Activated T-cell treated with anti-CD3 and anti-CD28 coated beads, Interleukin-2, amount 50 U/mL, for 72 hours (primary cell): ENCODE data around the gene SPATA24. TPM values are rescaled to one million over a fixed set of nuclear protein-coding genes. Genes with fewer than 3 reads are reported as not detected.

ENCODE experiments used
- ATAC-seq, 2 donors: fragments of 150-1000 bp; cut with Tn5 transposase; replicated peaks in 1 of 2; 2 replicates each; pipeline ENCODE4 v1.10.0; 2021; ENCODE audit warnings: moderate library complexity in 2 of 2, mild to moderate bottlenecking in 1 of 2
- DNase-seq, 2 donors: peaks; one replicate each; pipeline ENCODE4 v3.0.0; 2021 to 2022; ENCODE audit warnings: mixed read lengths in 1 of 2
- H3K27ac Mint-ChIP-seq: one replicate; pipeline ENCODE4 v1.8.0; 2022; ENCODE audit warnings: mild to moderate bottlenecking, moderate library complexity, mixed read lengths
- H3K27me3 Mint-ChIP-seq: one replicate; pipeline ENCODE4 v1.8.0; 2022; ENCODE audit warnings: low read depth, mixed read lengths
- H3K36me3 Mint-ChIP-seq, 2 donors: one replicate each; pipeline ENCODE4 v1.8.0; 2022; ENCODE audit warnings: mixed read lengths in 2 of 2, mild to moderate bottlenecking in 1 of 2; ENCODE audit not compliant: insufficient read depth in 2 of 2
- H3K4me1 Mint-ChIP-seq: one replicate; pipeline ENCODE4 v1.8.0; 2022; ENCODE audit warnings: low read depth, mixed read lengths
- H3K4me3 Mint-ChIP-seq, 2 donors: one replicate each; pipeline ENCODE4 v1.8.0; 2022; ENCODE audit warnings: mild to moderate bottlenecking in 2 of 2, mixed read lengths in 2 of 2, moderate library complexity in 2 of 2
- H3K9me3 Mint-ChIP-seq, 2 donors: one replicate each; pipeline ENCODE4 v1.8.0; 2022; ENCODE audit warnings: mixed read lengths in 2 of 2
- total RNA-seq, 2 donors: library from RNA; stranded (reverse); gene quantifications; one replicate each; pipeline ENCODE4 v1.2.3, GENCODE V29; 2022

The SPATA24 gene
- total RNA-seq, 2 donors from 2014 or later: 3.3 to 3.5 TPM

DNA sequence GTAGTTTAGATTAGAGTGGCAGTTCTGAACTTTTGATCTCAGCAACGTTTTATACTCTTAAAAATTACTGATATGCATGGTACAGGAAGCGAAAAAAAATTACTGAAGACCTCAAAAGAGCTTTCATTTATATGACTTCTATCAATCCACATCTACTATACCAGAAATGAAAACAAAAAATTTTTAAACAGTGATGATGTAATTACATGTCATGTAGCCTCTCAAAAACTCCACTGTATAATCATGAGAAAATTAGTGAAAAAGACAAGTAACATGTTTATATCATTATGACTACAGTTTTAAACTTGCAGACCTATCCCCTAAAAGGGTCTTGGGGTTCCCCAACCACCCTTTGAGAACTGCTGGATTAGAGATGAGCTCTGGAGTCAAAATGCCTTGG is 26.1 kb upstream of the SPATA24 start:
- peaks cover 8 to 19% of the 10 kb centered on the region in 2 donors for H3K36me3 Mint-ChIP-seq
- peak; percentile 71 to 83 for ATAC-seq

DNA sequence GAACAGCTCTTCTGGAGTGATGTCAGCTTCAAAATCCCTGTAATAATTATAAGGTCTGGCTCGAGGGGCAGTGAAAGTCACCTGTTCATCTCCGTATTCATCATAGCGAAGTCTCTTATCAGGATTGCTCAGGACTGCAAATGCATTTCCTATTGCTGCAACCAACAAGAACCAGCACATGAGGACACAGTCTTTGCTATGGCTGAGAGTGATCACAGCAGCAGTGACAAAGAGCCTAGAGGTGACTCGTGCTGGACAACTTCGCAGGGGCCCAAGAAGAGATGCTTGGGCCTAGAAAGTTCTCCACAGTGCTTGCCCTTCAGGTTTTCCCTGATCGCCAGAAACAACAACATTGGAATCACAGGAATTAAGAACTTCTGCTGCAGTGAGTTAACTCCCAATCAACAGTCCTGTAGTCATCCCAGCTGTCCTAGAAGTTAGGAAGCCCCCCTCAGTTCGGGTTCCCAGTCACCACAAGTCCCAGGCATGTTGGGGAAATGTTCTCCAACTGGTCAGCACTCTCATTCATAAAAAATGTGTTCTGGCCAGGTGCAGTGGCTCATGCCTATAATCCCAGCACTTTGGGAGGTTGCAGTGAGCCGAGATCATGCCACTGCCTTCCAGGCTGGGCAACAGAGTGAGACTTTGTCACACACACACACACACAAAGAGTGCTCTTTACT is 22.5 kb upstream of the SPATA24 start:
- DNase-seq: no peak
- Mint-ChIP-seq H3K27me3 (no peaks in the 10 kb centered on the region), H3K36me3 (peaks cover 11 to 27% of the 10 kb centered on the region in 2 donors), H3K4me3 (no peak overlapping the region), H3K4me1 (peaks cover 26% of the 10 kb centered on the region), H3K9me3 (no peaks in the 10 kb centered on the region), H3K27ac (no peak overlapping the region)
- ATAC-seq: no peak

More for the DNA sequence above, 26.1 kb upstream of the SPATA24 start:
- H3K4me3 Mint-ChIP-seq: peak overlapping the region in 1 of 2 donors; percentile 50
- DNase-seq: no peak
- no peaks in the 10 kb centered on the region for H3K9me3 Mint-ChIP-seq
- no peaks in the 10 kb centered on the region for H3K27me3 Mint-ChIP-seq
- H3K4me1 Mint-ChIP-seq: peaks cover 26% of the 10 kb centered on the region
- H3K27ac Mint-ChIP-seq: peak overlapping the region; percentile 87

DNA sequence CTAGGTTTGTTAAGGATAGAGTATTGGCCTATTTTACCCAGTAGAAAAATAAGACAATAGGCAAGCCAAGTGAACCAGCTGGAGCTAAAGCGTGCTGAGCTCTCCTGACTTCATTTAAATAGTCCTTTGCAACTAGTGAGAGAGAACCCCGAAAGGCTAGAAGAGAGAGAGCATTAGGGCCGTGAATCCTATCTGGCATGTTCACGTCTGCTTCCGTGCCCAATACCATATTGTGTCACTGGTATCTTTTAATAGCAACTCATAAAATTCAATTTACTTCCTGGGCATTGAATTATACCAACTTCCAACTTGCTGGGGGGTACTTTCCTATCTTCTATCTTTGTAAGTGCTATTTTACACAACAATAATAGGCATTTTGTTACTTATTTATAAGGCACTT is 21.6 kb upstream of the SPATA24 start:
- H3K4me1 Mint-ChIP-seq: peaks cover 18% of the 10 kb centered on the region

DNA sequence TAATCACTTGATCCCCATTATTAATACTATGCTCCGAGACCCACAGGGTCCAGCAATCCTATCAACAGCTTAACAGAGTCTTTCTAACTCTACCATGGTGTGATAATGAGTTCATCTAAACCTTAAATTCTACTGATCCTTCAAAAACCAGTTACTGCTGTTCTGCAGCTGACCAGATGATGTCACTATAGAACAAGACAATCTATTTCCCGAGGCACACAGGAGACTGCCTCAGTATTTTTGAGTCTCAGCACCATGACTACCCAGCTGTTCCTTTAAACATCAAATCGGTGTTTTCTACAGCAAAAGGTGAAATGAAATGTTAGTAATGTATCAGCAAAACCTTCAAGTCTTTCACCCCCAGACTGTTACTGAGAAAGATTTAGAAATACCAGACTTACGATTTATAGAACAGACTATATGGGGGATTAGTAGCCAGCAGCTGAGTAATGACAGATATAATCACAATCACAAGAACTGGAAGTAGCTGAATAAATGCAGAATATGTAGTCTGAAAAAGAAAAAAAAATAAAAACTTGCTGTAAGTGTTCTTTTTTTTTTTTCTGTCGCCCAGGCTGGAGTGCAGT is 18.5 kb upstream of the SPATA24 start:
- Mint-ChIP-seq H3K36me3 (peaks cover 15 to 37% of the 10 kb centered on the region in 2 donors), H3K27me3 (no peaks in the 10 kb centered on the region), H3K9me3 (no peaks in the 10 kb centered on the region), H3K27ac (peak overlapping the region; percentile 66), H3K4me3 (no peak overlapping the region), H3K4me1 (peaks cover 25% of the 10 kb centered on the region)
- ATAC-seq (peak; percentile 84 to 93), DNase-seq (peak; percentile 50 to 63)

More for the DNA sequence above, 21.6 kb upstream of the SPATA24 start:
- no peak for ATAC-seq
- H3K27ac Mint-ChIP-seq: no peak overlapping the region
- H3K27me3 Mint-ChIP-seq: no peaks in the 10 kb centered on the region
- peaks cover 11 to 32% of the 10 kb centered on the region in 2 donors for H3K36me3 Mint-ChIP-seq
- H3K9me3 Mint-ChIP-seq: no peaks in the 10 kb centered on the region
- no peak overlapping the region for H3K4me3 Mint-ChIP-seq
- no peak for DNase-seq

DNA sequence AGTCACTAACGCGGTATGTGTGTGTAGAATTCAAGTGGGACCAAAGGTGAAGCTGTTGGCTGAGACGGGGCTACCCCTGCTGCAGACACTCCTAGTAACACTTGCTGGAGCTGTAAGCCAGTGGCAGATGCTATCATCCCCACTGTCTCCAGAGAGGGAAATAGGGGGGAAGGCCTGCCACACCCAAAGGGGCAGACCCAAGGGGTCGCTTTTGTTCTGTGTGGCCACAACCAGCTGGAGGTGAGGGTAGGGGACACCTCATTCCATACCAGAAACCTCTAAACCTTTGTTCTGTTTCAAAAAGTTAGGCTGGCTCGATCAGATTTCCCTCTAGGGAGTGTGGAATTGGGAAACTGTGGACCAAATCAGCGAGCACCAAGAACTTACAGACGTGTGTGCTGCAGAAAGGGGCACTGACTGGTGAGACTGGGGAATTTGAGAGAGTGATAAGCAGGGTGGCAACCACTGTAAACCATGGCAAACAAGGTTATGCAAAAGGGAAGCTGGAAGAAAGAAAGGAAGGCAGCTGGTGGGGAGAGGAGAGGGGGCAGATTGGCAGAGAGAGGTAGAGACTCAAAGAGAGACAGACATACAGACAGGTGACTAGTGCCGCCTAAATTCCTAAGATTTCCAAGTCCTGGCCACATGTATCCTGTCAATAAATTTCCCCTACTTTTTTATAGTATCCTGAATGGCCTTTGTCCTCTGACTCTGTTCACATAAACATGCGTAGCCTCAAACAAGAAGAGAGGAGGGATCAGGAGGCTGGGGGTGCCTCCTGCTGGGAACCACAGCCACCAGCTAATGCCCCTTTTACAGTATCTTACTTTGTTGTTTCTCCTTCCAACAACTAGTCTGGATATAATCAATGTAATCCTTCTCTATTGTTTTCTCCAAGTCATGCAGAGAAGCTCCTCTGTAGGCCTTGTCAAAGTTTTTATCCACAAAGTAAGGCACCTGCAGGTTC is 15.6 kb upstream of the SPATA24 start:
- no peak for ATAC-seq
- Mint-ChIP-seq H3K36me3 (peaks cover 15 to 36% of the 10 kb centered on the region in 2 donors), H3K4me1 (peaks cover 54% of the 10 kb centered on the region), H3K27ac (no peak overlapping the region), H3K9me3 (no peaks in the 10 kb centered on the region), H3K4me3 (no peak overlapping the region), H3K27me3 (no peaks in the 10 kb centered on the region)
- DNase-seq: no peak

DNA sequence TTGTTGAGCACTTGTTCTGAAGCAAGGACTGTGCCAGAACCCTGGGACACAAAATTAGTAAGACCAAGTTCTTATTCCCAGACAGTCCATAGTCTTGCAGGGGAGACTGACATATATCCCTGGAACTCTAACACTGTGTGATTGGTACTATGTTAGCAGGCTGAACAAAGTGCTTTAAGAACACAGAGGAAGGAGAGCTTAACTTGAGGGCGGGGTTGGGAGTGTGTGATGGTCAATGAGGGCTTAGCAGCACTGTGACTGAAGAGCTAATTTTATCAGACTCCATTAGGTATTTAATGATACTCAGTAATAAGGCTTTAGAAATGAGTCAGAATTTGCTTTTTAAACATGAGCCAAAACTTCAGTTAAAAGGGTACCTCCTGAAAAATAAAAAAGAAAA is 14.9 kb upstream of the SPATA24 start:
- DNase-seq (no peak), ATAC-seq (no peak)
- no peaks in the 10 kb centered on the region for H3K9me3 Mint-ChIP-seq
- H3K27me3 Mint-ChIP-seq: no peaks in the 10 kb centered on the region
- peaks cover 61% of the 10 kb centered on the region for H3K4me1 Mint-ChIP-seq
- H3K36me3 Mint-ChIP-seq: peaks cover 13 to 35% of the 10 kb centered on the region in 2 donors
- peak overlapping the region; percentile 87 for H3K27ac Mint-ChIP-seq
- H3K4me3 Mint-ChIP-seq: no peak overlapping the region

DNA sequence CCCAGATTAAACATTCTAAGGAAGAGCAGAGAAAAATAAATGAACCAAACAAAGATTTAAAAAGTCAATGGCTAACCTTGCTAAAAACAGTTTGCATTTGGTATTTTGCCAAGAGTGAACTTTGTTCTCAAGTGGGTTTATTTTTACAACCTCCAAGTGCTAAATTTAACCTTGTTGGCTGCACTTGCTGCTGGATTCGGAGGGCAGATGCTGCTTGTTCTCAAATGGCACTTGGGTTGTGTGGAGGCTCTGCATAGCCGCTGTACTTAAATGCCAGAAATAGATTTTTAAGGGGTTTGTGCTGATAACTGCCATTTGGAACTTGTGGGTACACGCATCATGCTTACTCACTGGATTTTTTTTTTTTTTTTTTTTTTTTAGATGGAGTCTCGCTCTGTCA is 13.3 kb upstream of the SPATA24 start:
- Mint-ChIP-seq H3K36me3 (peaks cover 10 to 29% of the 10 kb centered on the region in 2 donors), H3K9me3 (no peaks in the 10 kb centered on the region), H3K4me1 (peaks cover 71% of the 10 kb centered on the region), H3K4me3 (peak overlapping the region in 1 of 2 donors; percentile 51), H3K27me3 (no peaks in the 10 kb centered on the region), H3K27ac (peak overlapping the region; percentile 98)
- DNase-seq (no peak), ATAC-seq (peak in 1 of 2 donors; percentile 12)

DNA sequence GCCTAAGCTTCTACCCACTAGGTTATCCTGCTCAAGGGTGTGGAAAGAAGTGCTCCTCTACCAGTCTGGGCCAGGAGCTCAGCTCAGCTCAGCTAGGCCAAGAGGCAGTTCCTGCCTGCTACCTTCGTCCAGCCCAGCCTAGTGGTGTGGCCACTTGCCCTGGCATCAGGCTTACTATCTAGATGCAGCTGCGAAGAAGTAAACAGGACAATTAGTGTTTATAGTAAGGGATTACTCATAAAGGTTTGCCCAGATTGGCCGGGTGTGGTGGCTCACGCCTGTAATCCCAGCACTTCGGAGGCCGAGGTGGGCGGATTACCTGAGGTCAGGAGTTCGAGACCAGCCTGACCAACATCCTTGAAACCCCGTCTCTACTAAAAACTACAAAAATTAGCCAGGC is 12.8 kb upstream of the SPATA24 start:
- Mint-ChIP-seq H3K4me1 (peaks cover 69% of the 10 kb centered on the region), H3K4me3 (peak overlapping the region in 1 of 2 donors; percentile 51), H3K9me3 (no peaks in the 10 kb centered on the region), H3K36me3 (peaks cover 9 to 28% of the 10 kb centered on the region in 2 donors), H3K27me3 (no peaks in the 10 kb centered on the region), H3K27ac (peak overlapping the region; percentile 98)
- DNase-seq: no peak
- ATAC-seq: no peak

DNA sequence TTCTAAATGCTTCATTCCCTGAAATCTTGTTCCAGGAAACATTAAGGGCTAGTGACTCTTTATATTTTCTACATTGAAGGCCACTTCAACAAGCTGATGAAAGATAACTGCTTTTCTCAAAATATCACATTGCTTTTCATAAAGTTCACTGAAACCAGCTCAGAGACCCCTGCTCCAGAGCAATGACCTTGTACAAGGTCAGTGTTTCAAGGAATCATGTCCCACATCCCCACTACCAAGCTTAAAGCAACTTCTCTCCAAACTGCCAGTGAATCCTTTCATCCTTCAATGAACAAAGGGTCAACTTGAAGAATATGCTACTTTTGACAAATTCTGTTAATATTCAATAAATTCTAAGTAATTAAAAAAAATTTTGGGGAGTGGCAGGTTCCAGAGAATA is 12.0 kb upstream of the SPATA24 start:
- H3K9me3 Mint-ChIP-seq: no peaks in the 10 kb centered on the region
- H3K27ac Mint-ChIP-seq: peak overlapping the region; percentile 98
- H3K4me3 Mint-ChIP-seq: peak overlapping the region; percentile 75 to 82
- H3K27me3 Mint-ChIP-seq: no peaks in the 10 kb centered on the region
- DNase-seq (no peak), ATAC-seq (peak; percentile 32)
- peaks cover 9 to 26% of the 10 kb centered on the region in 2 donors for H3K36me3 Mint-ChIP-seq
- H3K4me1 Mint-ChIP-seq: peaks cover 69% of the 10 kb centered on the region

DNA sequence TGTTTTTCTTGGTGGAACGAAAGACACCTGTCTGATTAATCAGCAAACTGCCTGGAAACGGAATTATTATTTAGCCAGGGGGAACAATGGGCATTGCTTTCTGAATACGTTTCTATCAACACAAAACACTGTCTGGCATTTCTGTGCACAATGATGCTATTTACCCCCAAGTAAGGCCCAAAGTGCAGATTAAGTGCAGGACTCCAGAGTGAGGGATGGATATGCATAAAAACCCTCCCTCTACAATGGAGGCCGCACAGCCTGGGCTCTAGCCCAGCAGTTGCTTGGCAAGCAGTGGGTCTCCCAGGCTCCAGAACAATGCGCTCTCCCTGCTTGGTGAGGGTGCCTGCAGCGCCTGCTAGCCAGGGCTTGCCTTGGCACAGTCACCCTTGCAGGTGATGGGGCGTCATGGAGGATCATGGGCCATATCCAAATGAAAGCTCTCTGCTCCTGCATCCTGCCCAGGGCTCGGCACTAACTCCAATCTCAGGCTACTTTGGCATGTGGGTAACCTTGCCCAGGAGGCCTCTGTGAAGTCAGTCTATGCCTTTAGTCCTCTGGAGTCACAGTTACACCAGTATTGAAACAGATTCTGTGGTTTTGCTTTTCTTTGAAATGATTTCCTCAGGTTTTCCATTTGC is 11.5 kb upstream of the SPATA24 start:
- H3K4me3 Mint-ChIP-seq: peak overlapping the region; percentile 75 to 82
- no peaks in the 10 kb centered on the region for H3K9me3 Mint-ChIP-seq
- peak overlapping the region; percentile 98 for H3K27ac Mint-ChIP-seq
- peak; percentile 47 to 51 for DNase-seq
- H3K4me1 Mint-ChIP-seq: peaks cover 69% of the 10 kb centered on the region
- no peaks in the 10 kb centered on the region for H3K27me3 Mint-ChIP-seq
- peak; percentile 83 to 85 for ATAC-seq
- peaks cover 9 to 21% of the 10 kb centered on the region in 2 donors for H3K36me3 Mint-ChIP-seq

DNA sequence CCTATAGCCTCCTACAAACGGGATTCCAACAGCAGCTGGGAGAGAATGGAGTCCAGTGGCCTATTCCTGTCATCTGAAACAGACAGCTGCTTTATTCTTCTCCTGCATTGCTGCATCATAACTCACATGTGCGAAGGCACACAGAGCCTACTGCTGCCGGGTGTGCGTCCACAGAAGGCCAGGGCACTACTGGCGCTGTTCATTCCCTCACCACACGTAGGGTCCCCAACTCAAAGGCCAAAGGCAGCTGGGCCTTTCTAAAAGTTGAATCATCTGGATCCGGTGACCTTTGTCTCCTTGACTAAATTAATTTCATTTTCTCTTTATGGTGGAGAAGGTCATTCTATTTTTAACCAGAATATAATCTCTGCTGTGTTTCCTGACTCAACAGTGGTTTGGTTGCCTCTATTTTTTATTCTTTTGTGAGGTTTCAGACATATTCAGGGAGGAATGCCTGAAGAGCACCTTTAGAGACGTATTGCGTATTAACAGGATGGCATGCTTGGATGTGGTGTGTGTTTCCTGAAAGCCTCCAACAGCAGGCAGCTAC is 10.8 kb upstream of the SPATA24 start:
- H3K4me3 Mint-ChIP-seq: peak overlapping the region; percentile 75 to 82
- DNase-seq (no peak), ATAC-seq (peak; percentile 24 to 34)
- peaks cover 68% of the 10 kb centered on the region for H3K4me1 Mint-ChIP-seq
- H3K9me3 Mint-ChIP-seq: no peaks in the 10 kb centered on the region
- H3K27me3 Mint-ChIP-seq: no peaks in the 10 kb centered on the region
- H3K36me3 Mint-ChIP-seq: peaks cover 9 to 20% of the 10 kb centered on the region in 2 donors
- H3K27ac Mint-ChIP-seq: peak overlapping the region; percentile 98

DNA sequence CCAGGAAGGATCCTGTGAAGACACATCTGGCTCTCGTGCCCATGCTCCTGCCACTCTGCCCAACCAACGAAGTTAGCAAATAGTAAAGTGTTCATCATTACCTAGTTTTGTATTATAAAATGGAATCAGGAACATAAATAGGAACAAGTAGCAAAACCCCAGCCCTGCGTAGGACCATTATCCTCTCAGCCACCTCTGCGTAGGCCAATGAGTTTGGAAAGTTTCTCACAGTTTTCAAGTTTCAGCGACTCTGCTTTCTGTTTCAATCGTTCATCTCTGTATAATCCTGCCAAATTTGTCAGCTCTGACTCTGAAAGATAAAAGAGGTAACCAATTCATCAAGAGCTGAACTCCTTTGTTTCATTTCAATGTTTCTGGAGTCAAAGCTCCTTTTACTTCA is 10.1 kb upstream of the SPATA24 start:
- DNase-seq (no peak), ATAC-seq (peak; percentile 55 to 62)
- no peaks in the 10 kb centered on the region for H3K9me3 Mint-ChIP-seq
- H3K4me3 Mint-ChIP-seq: peak overlapping the region; percentile 75 to 82
- peaks cover 61% of the 10 kb centered on the region for H3K4me1 Mint-ChIP-seq
- peak overlapping the region; percentile 98 for H3K27ac Mint-ChIP-seq
- peaks cover 7 to 15% of the 10 kb centered on the region in 2 donors for H3K36me3 Mint-ChIP-seq
- H3K27me3 Mint-ChIP-seq: no peaks in the 10 kb centered on the region
